Stimulated activated CD4-positive, alpha-beta T cell treated with anti-CD3 and anti-CD28 coated beads, Interleukin-15, amount 100 ng/mL, for 48 hours (primary cell): ENCODE results near the gene MED20.

Experiments
- DNase-seq, 2 donors: peaks; one replicate each; pipeline ENCODE4 v3.0.0-alpha.2; 2020; ENCODE audit warnings: low read depth in 2 of 2

Gene MED20

GRCh38 chr6:41914343-41914742, 6.6 kb downstream of the MED20 start:
- no peak for DNase-seq

- DNase-seq: no peak
Observed at GRCh38 chr6:41909727-41910126, 11.2 kb downstream of the MED20 start.

GRCh38 chr6:41901882-41902519, 18.9 kb downstream of the MED20 start:
- peak; percentile 21 to 54 for DNase-seq

- DNase-seq: no peak
Observed at GRCh38 chr6:41900861-41901260, 20.1 kb downstream of the MED20 start.

GRCh38 chr6:41896281-41896680, 24.7 kb downstream of the MED20 start:
- DNase-seq: no peak

- DNase-seq: peak; percentile 82 to 92
Observed at GRCh38 chr6:41895300-41896233, 25.4 kb downstream of the MED20 start, which contains the start of gene USP49. USP49 (minus strand) TSS chr6:41895375; CDS start chr6:41806983, 88,392 bp downstream.

GRCh38 chr6:41894366-41895299, 26.3 kb downstream of the MED20 start:
- DNase-seq: peak in 1 of 2 donors; percentile 22

GRCh38 chr6:41892921-41893564, 27.9 kb downstream of the MED20 start:
- no peak for DNase-seq

GRCh38 chr6:41887331-41887751, 33.6 kb downstream of the MED20 start:
- DNase-seq: no peak

GRCh38 chr6:41885930-41886329, 35.0 kb downstream of the MED20 start:
- DNase-seq: no peak

GRCh38 chr6:41884957-41885356, 36.0 kb downstream of the MED20 start:
- DNase-seq: no peak

- no peak for DNase-seq
Observed at GRCh38 chr6:41881506-41881905, 39.4 kb downstream of the MED20 start.

GRCh38 chr6:41878961-41879405, 42.0 kb downstream of the MED20 start:
- DNase-seq: no peak

GRCh38 chr6:41878246-41878645, 42.7 kb downstream of the MED20 start:
- DNase-seq: no peak

- no peak for DNase-seq
Observed at GRCh38 chr6:41877051-41877680, 43.8 kb downstream of the MED20 start.

GRCh38 chr6:41874741-41875140, 46.2 kb downstream of the MED20 start:
- no peak for DNase-seq

GRCh38 chr6:41872147-41872546, 48.8 kb downstream of the MED20 start:
- no peak for DNase-seq

GRCh38 chr6:41871691-41872090, 49.2 kb downstream of the MED20 start:
- DNase-seq: no peak

- DNase-seq: no peak
Observed at GRCh38 chr6:41859356-41859755, 61.6 kb downstream of the MED20 start.

GRCh38 chr6:41858703-41859102, 62.2 kb downstream of the MED20 start:
- DNase-seq: no peak
